ENCODE data around the gene MRPS18B. TPM values are rescaled to one million over a fixed set of nuclear protein-coding genes. Genes with fewer than 3 reads are reported as not detected.

The MRPS18B gene
- total and polyA plus RNA-seq, 2 donors (not counting 1 experiment from before 2014, with no cell fraction given): 35.9 to 38.8 TPM

DNA sequence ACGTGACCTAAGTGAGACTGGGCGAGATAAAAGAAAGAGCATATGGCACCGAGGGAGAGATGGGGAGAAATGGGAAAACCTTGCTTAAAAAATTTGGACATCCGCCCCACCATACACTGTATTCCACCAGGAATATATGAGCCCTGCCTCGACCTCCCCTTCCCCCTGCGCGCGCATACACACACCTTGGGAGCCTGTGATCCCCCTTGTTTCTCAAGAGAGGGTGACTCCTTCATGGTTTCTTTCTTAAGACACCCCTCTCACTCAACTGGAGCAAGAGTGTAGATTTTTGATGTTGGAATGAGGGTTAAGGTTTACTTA is 45.9 kb upstream of the MRPS18B start:
- TF ChIP-seq, protein P1, sequence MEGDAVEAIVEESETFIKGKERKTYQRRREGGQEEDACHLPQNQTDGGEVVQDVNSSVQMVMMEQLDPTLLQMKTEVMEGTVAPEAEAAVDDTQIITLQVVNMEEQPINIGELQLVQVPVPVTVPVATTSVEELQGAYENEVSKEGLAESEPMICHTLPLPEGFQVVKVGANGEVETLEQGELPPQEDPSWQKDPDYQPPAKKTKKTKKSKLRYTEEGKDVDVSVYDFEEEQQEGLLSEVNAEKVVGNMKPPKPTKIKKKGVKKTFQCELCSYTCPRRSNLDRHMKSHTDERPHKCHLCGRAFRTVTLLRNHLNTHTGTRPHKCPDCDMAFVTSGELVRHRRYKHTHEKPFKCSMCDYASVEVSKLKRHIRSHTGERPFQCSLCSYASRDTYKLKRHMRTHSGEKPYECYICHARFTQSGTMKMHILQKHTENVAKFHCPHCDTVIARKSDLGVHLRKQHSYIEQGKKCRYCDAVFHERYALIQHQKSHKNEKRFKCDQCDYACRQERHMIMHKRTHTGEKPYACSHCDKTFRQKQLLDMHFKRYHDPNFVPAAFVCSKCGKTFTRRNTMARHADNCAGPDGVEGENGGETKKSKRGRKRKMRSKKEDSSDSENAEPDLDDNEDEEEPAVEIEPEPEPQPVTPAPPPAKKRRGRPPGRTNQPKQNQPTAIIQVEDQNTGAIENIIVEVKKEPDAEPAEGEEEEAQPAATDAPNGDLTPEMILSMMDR (IDR thresholded peaks at IDR 0.05): no peak
- TF ChIP-seq EZH2 (IDR thresholded peaks at IDR 0.05; ENCODE audit: borderline replicate concordance, insufficient read depth, low read depth, low read length, poor library complexity, severe bottlenecking): no peak
- Histone ChIP-seq H4K20me1 (ENCODE audit: control insufficient read depth, insufficient read depth, low read length, poor library complexity, severe bottlenecking) (peaks cover 38% of the 10 kb centered on the region), H3K27me3 (replicated peaks in 1 of 4; ENCODE audit: control extremely low read depth in 1 of 4, control insufficient read depth in 3 of 4, insufficient read depth in 4 of 4, low read length in 3 of 4) (no peaks in the 10 kb centered on the region), H3K4me3 (ENCODE audit: control extremely low read depth in 1 of 5, extremely low read depth in 1 of 5, insufficient read depth in 1 of 5, low read depth in 2 of 5, low read length in 4 of 5) (peak overlapping the region; percentile 66 to 93 (median 87)), H3K36me3 (replicated peaks in 1 of 2; ENCODE audit: control extremely low read depth in 1 of 2, control insufficient read depth in 1 of 2, extremely low read depth in 1 of 2, insufficient read depth in 2 of 2, low read length in 1 of 2) (peaks cover 0 to 8% of the 10 kb centered on the region in 2 experiments), H3K9me3 (ENCODE audit: control extremely low read depth in 1 of 3, control insufficient read depth in 2 of 3, insufficient read depth in 1 of 3, low read length in 2 of 3) (no peaks in the 10 kb centered on the region), H2AFZ (ENCODE audit: insufficient read depth, low read depth, low read length, poor library complexity, severe bottlenecking) (peak overlapping the region; percentile 85), H3K4me1 (ENCODE audit: control insufficient read depth in 2 of 2, insufficient read depth in 2 of 2, low read length in 2 of 2) (peaks cover 25 to 32% of the 10 kb centered on the region in 2 donors), H3K27ac (ENCODE audit: low read length in 2 of 2) (peak overlapping the region; percentile 82 to 92), H3K9ac (ENCODE audit: low read length) (peak overlapping the region; percentile 88), H3K4me2 (replicated peaks; ENCODE audit: low read depth, low read length, poor library complexity, severe bottlenecking) (peak overlapping the region; percentile 72), H3K79me2 (ENCODE audit: control insufficient read depth, insufficient read depth, low read length) (peaks cover 74% of the 10 kb centered on the region)
- H3K4me3 Mint-ChIP-seq: peak overlapping the region; percentile 96
- no peaks in the 10 kb centered on the region for H3K27me3 Mint-ChIP-seq
- CTCF ChIA-PET: interaction anchor here (0.7 to 2.7 kb wide), 11 partner anchors 13 to 159 kb away, joined by 3 to 29 read pairs (median 4); no protein-coding TSS in a partner anchor
- 0% methylated on average over 4 of the region's 8 CpGs for WGBS (ENCODE audit: insufficient coverage)
- peak overlapping the region; percentile 93 for H3K27ac Mint-ChIP-seq
- DNase-seq (no peak), ATAC-seq (ENCODE audit: low read depth) (no peak)
- no peaks in the 10 kb centered on the region for H3K9me3 Mint-ChIP-seq (ENCODE audit: insufficient read depth)
- intact Hi-C loops (cut with micrococcal nuclease): loop anchor here (1.0 to 5.0 kb wide), 9 partner anchors 15 to 171 kb away; partner anchors contain the start of genes DHX16, FLOT1, GNL1 and IER3
- POLR2A ChIA-PET: interaction anchor here (0.6 to 2.3 kb wide), 7 partner anchors 11 to 90 kb away, joined by 3 to 19 read pairs (median 4); partner anchors contain the start of genes GNL1, MRPS18B, PPP1R10 and PRR3
- peaks cover 56% of the 10 kb centered on the region for H3K4me1 Mint-ChIP-seq

GRCh38 chr6:30572148-30572547 is 45.5 kb upstream of the MRPS18B start:
- ATAC-seq (ENCODE audit: low read depth): no peak
- no peak overlapping the region for H2AFZ ChIP-seq (ENCODE audit: insufficient read depth, low read depth, low read length, poor library complexity, severe bottlenecking)
- peak overlapping the region; percentile 66 to 93 (median 87) for H3K4me3 ChIP-seq (ENCODE audit: control extremely low read depth in 1 of 5, extremely low read depth in 1 of 5, insufficient read depth in 1 of 5, low read depth in 2 of 5, low read length in 4 of 5)
- no peaks in the 10 kb centered on the region for H3K27me3 ChIP-seq (replicated peaks in 1 of 4; ENCODE audit: control extremely low read depth in 1 of 4, control insufficient read depth in 3 of 4, insufficient read depth in 4 of 4, low read length in 3 of 4)
- H3K9ac ChIP-seq (ENCODE audit: low read length): peak overlapping the region; percentile 88
- peaks cover 78% of the 10 kb centered on the region for H3K79me2 ChIP-seq (ENCODE audit: control insufficient read depth, insufficient read depth, low read length)
- intact Hi-C loops (cut with micrococcal nuclease): loop anchor here (5.0 kb wide), 1 partner anchor 170 kb away; the partner anchor contains the start of genes FLOT1 and IER3
- H3K9me3 ChIP-seq (ENCODE audit: control extremely low read depth in 1 of 3, control insufficient read depth in 2 of 3, insufficient read depth in 1 of 3, low read length in 2 of 3): no peaks in the 10 kb centered on the region
- H3K9me3 Mint-ChIP-seq (ENCODE audit: insufficient read depth): no peaks in the 10 kb centered on the region
- H3K27me3 Mint-ChIP-seq: no peaks in the 10 kb centered on the region
- POLR2A ChIA-PET: no interaction called here
- peaks cover 57% of the 10 kb centered on the region for H3K4me1 Mint-ChIP-seq
- H4K20me1 ChIP-seq (ENCODE audit: control insufficient read depth, insufficient read depth, low read length, poor library complexity, severe bottlenecking): peaks cover 43% of the 10 kb centered on the region
- no peak for TF ChIP-seq EZH2 (IDR thresholded peaks at IDR 0.05; ENCODE audit: borderline replicate concordance, insufficient read depth, low read depth, low read length, poor library complexity, severe bottlenecking)
- TF ChIP-seq, protein P1 (IDR thresholded peaks at IDR 0.05): no peak
- peak overlapping the region; percentile 96 for H3K4me3 Mint-ChIP-seq
- peak overlapping the region; percentile 82 to 92 for H3K27ac ChIP-seq (ENCODE audit: low read length in 2 of 2)
- peak overlapping the region; percentile 21 for H3K27ac Mint-ChIP-seq
- no peak for DNase-seq
- CTCF ChIA-PET: interaction anchor here (1.0 kb wide), 1 partner anchor 27 kb away, joined by 3 read pairs; no protein-coding TSS in a partner anchor
- H3K4me2 ChIP-seq (replicated peaks; ENCODE audit: low read depth, low read length, poor library complexity, severe bottlenecking): peak overlapping the region; percentile 72
- H3K36me3 ChIP-seq (replicated peaks in 1 of 2; ENCODE audit: control extremely low read depth in 1 of 2, control insufficient read depth in 1 of 2, extremely low read depth in 1 of 2, insufficient read depth in 2 of 2, low read length in 1 of 2): peaks cover 0 to 12% of the 10 kb centered on the region in 2 experiments
- H3K4me1 ChIP-seq (ENCODE audit: control insufficient read depth in 2 of 2, insufficient read depth in 2 of 2, low read length in 2 of 2): peaks cover 25 to 32% of the 10 kb centered on the region in 2 donors
